ENCODE results near the gene CCDC188.

GRCh38 chr22:20173246-20173645, 22.4 kb upstream of the CCDC188 start:
- no peak for TF ChIP-seq CTCF (IDR thresholded peaks at IDR 0.05; ENCODE audit: low read depth, low read length)
- TF ChIP-seq POLR2A (IDR thresholded peaks at IDR 0.05; ENCODE audit: extremely low read depth, insufficient read length), result no peak
